GM12801 (cell line): Measurements from ENCODE around the gene RALY.

Source experiments
- TF ChIP-seq, protein P1 (sequence below): IDR thresholded peaks from one replicate; pipeline ENCODE4 v1.5.1; 2011; ENCODE audit warnings: control low read depth; ENCODE audit not compliant: insufficient read length; ENCODE audit errors: extremely low read depth

RALY gene

DNA sequence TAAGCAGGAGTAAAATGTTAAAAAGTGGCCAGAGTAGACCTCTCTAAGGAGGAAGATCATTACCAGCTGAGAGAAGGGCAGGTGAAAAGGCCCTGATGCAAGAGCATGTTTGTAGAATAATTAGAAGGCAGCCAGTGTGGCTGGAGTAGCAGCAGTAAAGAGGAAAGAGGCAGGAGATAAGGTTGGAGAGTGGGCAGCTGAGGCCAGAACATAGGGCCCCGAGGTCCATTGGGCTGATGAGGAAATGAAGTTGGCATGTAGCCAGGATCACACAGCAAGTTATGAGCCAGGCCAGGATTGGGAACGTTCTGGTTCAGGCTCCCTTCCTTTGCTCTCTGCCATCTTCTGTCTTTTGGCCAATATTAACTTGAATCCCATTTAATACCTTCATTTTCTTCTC, 51.6 kb downstream of the RALY start:
- TF ChIP-seq, protein P1, sequence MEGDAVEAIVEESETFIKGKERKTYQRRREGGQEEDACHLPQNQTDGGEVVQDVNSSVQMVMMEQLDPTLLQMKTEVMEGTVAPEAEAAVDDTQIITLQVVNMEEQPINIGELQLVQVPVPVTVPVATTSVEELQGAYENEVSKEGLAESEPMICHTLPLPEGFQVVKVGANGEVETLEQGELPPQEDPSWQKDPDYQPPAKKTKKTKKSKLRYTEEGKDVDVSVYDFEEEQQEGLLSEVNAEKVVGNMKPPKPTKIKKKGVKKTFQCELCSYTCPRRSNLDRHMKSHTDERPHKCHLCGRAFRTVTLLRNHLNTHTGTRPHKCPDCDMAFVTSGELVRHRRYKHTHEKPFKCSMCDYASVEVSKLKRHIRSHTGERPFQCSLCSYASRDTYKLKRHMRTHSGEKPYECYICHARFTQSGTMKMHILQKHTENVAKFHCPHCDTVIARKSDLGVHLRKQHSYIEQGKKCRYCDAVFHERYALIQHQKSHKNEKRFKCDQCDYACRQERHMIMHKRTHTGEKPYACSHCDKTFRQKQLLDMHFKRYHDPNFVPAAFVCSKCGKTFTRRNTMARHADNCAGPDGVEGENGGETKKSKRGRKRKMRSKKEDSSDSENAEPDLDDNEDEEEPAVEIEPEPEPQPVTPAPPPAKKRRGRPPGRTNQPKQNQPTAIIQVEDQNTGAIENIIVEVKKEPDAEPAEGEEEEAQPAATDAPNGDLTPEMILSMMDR, result no peak

GRCh38 chr20:34045930-34046725, 52.4 kb downstream of the RALY start:
- TF ChIP-seq, protein P1, result no peak

GRCh38 chr20:34047010-34047687, 53.4 kb downstream of the RALY start:
- TF ChIP-seq, protein P1, result no peak

DNA sequence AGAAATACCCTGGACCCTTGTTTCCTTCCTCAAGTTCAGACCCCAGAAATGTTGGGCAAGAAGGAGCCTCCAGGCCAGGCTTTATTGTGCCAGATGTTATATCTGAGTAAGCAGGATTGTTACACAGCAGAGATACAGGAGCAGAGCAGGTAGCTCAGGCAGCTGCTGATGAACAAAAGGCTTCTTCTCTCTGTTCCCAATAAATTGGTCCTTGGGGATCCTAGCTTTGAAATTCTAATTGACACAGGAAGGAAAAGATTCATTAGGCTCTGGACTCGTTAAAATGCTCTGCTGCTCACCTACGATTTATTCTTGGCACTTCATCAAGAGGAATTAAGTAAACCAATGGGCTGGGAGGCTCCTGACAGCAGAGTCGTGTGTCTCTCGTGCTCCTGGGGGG, 54.2 kb downstream of the RALY start:
- TF ChIP-seq, protein P1, result no peak

DNA sequence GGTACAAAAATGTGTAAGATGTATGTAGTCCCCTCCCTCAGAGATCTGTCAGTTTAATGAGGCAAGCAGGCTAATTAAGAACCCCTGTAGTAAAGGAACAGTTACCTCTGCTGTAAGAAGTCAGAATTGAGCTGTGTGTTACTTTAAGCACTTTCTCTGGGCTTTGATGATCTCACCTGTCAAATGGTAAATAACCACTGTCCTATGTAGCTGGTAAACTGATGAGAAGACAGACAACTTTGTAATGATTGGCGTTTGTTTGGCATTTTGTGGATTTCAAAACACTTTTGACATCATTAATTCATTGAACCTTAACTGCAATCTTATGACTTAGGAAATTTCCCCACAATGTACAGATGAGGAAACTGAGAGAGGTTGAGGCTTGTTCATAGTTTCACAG, 55.7 kb downstream of the RALY start:
- TF ChIP-seq, protein P1, result no peak

DNA sequence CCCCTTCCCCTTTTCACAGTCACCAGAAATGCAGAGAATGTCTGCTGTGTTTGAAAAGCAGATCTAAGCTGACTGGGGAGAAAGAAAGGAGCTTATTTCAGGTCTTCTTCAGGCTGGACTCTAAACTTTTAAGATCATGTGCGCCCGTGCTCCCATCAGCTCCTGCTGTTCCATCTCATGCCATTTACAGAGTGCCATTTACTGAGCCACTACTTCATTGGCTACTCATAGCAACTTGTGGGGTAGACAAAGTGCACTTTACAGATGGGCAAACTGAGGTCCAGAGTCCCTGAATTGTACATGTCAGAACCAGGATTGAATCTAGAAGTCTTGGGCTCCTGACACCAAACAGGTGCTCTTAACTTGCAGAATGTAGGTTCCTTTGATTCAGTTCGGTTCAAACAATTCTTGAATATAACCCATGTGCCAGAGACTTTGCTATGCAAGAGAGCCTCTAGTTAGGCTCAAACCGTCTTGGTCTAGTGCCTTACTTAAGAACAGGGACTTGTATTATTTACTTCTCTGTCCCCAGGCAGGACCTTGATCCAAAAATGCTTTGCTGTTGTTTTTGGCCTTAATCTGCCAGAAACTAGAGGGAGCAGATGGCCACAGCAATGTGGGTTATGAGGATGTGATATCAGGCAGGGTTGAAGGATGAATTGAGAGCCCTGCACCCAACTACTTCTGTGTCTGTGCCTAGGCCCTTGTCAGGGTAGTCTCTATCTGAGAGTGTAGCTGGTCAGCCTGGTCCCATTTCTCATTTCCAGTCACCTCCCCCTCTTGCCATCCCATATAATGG, 56.4 kb downstream of the RALY start:
- TF ChIP-seq, protein P1, result no peak

GRCh38 chr20:34052414-34052813, 58.7 kb downstream of the RALY start:
- TF ChIP-seq, protein P1, result no peak
